ENCODE results near the gene CPNE5. TPM values are rescaled to one million over a fixed set of nuclear protein-coding genes. Genes with fewer than 3 reads are reported as not detected.

CPNE5 gene
- total and polyA plus RNA-seq, 9 of the 15 experiments (the other 6 are each of a cell fraction or from before 2014, with no cell fraction given) = 0.14 to 1.0 (median 0.46) TPM; not detected in 2

DNA sequence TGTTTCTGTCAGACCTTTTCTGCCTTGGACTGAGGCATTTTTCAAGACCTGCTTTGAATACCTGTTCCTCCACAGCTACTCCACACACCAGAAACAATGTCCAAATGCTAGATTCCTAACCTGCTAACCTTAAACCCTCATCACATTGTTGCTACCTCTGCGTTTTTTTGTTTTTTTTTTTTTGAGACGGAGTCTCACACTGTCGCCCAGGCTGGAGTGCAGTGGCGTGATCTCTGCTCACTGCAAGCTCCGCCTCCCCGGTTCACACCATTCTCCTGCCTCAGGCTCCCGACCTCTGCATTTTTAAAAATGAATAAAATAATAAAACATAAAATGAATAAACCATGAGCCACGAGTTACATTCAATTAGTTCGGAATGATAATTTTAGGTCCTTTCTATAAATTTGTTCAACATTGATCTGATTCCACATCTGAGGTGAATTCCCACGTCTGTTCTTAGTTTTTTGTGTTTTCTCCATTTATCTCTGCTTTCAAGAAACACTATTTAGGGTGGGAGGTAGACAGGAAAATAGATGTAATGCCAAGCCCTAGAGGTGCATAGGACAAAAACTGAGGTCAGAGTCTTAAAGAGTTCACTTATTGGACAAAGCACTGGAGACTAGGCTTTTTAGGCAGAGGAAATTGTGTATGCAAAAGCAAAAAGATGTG, 47.8 kb upstream of the CPNE5 start (continued):
- TF ChIP-seq, protein P1, sequence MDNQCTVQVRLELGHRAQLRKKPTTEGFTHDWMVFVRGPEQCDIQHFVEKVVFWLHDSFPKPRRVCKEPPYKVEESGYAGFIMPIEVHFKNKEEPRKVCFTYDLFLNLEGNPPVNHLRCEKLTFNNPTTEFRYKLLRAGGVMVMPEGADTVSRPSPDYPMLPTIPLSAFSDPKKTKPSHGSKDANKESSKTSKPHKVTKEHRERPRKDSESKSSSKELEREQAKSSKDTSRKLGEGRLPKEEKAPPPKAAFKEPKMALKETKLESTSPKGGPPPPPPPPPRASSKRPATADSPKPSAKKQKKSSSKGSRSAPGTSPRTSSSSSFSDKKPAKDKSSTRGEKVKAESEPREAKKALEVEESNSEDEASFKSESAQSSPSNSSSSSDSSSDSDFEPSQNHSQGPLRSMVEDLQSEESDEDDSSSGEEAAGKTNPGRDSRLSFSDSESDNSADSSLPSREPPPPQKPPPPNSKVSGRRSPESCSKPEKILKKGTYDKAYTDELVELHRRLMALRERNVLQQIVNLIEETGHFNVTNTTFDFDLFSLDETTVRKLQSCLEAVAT (IDR thresholded peaks at IDR 0.05) = peak; percentile 94 to 96
- TF ChIP-seq ATF7 (IDR thresholded peaks at IDR 0.05) (peak; percentile 37; the same call in 1 of the 2 replicates), SMARCA5 (IDR thresholded peaks at IDR 0.05) (peak; percentile 35; the same call in 1 of the 2 replicates), ZNF507 (tag; conservative IDR thresholded peaks at IDR 0.05) (no peak), CXXC5 (CRISPR knock-in tag; IDR thresholded peaks at IDR 0.05) (peak; percentile 49), SRF (CRISPR knock-in tag; IDR thresholded peaks at IDR 0.05) (0 out of 4 replicates have a peak, but pooled peaks of 1 of the 2 experiments have one; percentile 11), ZNF133 (CRISPR knock-in tag; IDR thresholded peaks at IDR 0.05) (no peak), EP400 (IDR thresholded peaks at IDR 0.05) (peak; percentile 41; the same call in 1 of the 2 replicates), L3MBTL2 (IDR thresholded peaks at IDR 0.05) (peak; percentile 76), MTA1 (IDR thresholded peaks at IDR 0.05; ENCODE audit: borderline replicate concordance) (peak; percentile 31; the same call in 1 of the 2 replicates), ZNF551 (CRISPR knock-in tag; IDR thresholded peaks at IDR 0.05) (peak; percentile 35; the same call in 1 of the 2 replicates), ZEB2 (IDR thresholded peaks at IDR 0.05) (0 out of 2 replicates have a peak, but pooled peaks have one; percentile 32), POLR2B (IDR thresholded peaks at IDR 0.05; ENCODE audit: low read depth, partially characterized antibody) (peak; percentile 72)
- TF ChIP-seq, protein P2, sequence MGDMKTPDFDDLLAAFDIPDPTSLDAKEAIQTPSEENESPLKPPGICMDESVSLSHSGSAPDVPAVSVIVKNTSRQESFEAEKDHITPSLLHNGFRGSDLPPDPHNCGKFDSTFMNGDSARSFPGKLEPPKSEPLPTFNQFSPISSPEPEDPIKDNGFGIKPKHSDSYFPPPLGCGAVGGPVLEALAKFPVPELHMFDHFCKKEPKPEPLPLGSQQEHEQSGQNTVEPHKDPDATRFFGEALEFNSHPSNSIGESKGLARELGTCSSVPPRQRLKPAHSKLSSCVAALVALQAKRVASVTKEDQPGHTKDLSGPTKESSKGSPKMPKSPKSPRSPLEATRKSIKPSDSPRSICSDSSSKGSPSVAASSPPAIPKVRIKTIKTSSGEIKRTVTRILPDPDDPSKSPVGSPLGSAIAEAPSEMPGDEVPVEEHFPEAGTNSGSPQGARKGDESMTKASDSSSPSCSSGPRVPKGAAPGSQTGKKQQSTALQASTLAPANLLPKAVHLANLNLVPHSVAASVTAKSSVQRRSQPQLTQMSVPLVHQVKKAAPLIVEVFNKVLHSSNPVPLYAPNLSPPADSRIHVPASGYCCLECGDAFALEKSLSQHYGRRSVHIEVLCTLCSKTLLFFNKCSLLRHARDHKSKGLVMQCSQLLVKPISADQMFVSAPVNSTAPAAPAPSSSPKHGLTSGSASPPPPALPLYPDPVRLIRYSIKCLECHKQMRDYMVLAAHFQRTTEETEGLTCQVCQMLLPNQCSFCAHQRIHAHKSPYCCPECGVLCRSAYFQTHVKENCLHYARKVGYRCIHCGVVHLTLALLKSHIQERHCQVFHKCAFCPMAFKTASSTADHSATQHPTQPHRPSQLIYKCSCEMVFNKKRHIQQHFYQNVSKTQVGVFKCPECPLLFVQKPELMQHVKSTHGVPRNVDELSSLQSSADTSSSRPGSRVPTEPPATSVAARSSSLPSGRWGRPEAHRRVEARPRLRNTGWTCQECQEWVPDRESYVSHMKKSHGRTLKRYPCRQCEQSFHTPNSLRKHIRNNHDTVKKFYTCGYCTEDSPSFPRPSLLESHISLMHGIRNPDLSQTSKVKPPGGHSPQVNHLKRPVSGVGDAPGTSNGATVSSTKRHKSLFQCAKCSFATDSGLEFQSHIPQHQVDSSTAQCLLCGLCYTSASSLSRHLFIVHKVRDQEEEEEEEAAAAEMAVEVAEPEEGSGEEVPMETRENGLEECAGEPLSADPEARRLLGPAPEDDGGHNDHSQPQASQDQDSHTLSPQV (IDR thresholded peaks at IDR 0.05) = peak; percentile 34; the same call in 1 of the 2 replicates
